NCI-H2081 (cell line): ENCODE data around the gene LDLRAD2.
"Not testable (repeated sequence)": the region's sequence is repeated elsewhere in the genome, so short reads cannot be mapped to it uniquely, and the experiment has no call there.

Experiments used
- DNase-seq, 2 experiments: peaks; one replicate each; lab custom pipeline; 2025; lab: John Stamatoyannopoulos, UW

The LDLRAD2 gene, protein sequence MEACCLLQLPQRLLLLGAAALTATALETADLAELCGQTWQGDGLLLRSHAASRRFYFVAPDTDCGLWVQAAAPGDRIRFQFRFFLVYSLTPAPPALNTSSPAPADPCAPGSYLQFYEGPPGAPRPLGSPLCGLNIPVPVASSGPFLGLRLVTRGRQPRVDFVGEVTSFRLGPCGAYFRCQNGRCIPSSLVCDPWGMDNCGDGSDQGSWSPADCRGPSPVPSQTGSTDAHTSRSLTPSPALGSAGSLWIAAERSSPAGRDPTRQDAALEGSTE

DNA sequence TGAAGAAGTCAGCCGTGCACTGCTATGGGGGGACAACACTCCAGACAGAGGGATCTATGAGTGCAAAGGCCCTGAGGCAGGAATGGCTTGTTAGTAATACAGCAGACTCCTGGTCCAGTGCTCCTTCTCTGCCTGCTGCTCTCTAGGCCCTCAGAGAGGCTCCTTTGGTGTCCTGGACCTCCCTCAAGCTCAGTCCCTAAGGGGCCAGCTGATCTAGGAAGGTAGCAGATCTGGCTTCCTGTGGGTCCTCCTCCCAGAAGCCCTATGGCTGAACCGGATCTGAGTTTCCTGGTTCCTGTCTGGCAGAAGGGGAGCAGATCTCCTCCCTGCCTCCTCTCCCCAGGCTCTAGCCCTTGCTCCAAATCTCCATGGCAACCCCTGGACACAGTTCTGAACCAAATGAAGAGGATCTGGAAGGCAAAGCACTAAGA, at the start of gene LDLRAD2:
TSS of gene LDLRAD2 (plus strand) at position 391 of the 431 bp plus-strand sequence. CDS start 187 bp downstream, outside the sequence.
- no peak for DNase-seq

DNA sequence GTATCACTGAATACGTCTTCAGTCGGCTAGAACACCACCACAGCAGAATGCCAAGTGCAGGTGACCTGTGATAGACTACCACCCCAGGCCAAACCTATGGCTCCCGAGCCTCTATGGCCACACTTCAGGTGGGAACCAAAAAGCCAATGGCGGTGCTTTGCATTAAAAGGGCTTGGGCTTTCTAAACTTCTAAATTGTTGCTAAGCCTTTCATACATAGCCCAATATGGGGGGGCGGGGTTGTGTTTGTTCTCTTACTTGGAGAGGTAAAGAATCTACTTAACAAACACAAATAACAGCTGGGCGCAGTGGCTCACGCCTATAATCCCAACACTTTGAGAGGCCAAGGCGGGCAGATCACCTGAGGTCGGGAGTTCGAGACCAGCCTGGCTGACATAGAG, 48.8 kb upstream of the LDLRAD2 start:
- DNase-seq, result no peak

DNA sequence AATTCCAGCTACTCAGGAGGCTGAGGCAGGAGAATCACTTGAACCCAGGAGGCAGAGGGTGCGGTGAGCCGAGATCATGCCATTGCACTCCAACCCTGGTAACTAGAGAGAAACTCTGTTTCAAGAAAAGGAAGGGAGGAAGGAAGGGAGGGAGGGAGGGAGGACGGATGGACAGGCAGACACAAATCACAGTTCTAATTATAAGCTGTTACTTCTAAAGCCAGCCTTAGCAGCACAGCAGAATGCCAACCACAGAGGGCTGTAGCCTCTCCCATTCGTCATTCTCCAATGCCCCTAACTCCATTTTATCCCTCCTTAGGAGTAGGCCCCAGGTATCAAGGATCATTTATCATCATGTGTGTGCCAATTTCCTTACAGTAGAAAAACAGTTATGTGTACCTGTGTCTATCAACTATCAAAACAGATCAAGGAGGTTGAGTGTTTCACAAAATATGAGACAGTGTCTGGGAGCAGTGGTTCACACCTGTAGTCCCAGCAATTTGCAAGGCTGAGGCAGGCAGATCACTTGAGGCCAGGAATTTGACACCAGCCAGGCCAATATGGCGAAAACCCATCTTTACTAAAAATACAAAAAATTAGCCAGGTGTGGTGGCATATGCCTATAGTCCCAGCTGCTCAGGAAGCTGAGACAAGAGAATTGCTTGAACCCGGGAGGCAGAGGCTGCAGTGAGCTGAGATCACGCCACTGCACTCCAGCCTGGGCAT, 48.2 kb upstream of the LDLRAD2 start:
- DNase-seq, result no peak

DNA sequence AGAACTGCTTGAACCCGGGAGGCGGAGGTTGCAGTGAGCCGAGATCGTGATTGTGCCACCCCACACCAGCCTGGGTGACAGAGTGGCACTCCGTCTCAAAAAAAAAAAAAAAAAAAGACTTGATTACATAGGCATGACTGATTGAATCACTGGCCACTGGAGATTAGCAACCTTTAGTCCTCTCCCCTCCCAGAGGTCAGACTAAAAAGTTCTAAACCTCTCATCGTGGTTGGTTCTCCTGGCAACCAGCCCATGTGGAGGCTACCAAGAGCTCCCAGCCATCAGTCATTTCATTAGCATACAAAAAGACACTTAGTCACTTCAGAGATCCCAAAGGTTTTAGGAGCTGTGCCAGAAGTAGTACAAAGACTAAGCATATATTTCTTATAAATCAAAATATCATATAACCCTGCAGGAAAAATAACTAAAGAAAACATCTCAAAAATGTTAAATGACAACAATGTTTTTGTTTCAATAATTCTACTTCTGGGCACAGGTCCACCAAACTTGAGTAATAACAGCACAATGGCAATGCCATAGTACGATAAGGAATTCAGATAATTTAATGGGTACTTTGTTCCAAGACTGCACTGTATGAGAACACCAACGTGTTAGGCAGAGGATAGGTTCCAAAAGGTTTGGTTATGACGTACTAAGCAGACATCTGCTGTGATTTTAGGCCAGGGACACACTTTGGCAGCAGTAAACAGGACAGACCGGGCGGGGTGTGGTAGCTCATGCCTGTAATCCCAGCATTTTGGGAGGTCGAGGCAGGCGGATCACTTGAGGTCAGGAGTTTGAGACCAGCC, 47.2 kb upstream of the LDLRAD2 start:
- DNase-seq, result no peak

DNA sequence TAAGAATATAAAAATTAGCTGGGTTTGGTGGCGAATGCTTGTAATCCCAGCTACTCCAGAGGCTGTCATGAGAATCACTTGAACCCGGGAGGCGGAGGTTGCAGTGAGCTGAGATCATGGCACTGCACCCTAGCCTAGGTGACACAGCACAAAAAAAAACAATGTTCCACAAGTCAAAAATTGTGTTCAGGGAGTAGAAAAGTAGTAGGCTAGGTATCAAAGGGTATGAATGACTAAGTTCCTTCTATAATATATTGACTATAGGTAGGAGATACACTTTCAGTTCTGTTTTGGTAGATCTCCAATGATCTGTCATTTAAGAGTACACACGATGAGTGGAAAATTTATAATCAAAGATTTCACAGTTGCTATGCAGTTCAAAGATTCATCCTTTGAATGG, 45.9 kb upstream of the LDLRAD2 start:
- no peak for DNase-seq

DNA sequence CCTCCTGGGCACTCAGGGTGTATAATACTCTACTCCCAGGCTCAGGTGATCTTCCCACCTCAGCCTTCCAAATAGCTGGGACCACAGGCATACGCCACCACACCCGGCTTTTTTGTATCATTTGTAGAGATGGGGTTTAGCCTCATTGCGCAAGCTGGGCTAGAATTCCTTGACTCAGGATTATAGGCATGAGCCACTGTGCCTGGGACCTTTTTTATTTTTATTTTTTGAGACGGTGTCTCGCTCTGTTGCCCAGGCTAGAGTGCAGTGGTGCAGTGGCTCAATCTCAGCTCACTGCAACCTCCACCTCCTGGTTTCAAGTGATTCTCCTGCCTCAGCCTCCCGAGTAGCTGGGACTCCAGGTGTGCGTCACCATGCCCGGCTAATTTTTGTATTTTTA, 45.0 kb upstream of the LDLRAD2 start:
- not testable (repeated sequence) for DNase-seq

DNA sequence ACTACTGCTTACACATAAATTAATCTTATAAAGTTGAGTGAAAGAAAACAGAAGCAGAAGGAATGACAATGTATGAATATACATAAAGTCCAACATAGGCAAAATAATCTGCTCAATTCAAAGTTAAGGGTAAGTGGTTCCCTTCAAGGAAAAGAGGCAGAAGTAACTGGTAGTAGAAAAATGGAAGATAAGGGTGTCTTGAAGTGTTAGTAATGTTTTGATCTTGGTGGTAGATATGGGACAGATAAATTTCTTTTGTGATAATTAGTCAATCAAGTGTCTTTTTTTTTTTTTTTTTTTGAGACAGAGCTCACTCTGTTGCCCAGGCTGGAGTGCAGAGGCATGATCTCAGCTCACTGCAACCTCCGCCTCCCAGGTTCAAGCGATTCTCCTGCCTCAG, 41.9 kb upstream of the LDLRAD2 start:
- no peak for DNase-seq

DNA sequence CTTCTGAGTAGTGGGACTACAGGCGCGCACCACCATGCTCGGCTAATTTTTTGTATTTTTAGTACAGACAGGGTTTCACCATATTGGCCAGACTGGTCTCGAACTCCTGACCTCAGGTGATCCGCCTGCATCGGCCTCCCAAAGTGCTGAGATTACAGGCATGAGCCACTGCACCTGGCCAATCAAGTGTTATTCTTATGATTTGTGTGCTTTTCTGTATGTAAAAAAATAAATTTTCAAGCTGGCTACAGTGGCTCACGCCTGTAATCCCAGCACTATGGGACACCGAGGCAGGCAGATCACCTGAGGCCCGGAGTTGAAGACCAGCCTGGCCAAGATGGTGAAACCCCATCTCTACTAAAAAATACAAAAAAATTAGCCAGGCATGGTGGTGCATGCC, 41.5 kb upstream of the LDLRAD2 start:
- not testable (repeated sequence) for DNase-seq

DNA sequence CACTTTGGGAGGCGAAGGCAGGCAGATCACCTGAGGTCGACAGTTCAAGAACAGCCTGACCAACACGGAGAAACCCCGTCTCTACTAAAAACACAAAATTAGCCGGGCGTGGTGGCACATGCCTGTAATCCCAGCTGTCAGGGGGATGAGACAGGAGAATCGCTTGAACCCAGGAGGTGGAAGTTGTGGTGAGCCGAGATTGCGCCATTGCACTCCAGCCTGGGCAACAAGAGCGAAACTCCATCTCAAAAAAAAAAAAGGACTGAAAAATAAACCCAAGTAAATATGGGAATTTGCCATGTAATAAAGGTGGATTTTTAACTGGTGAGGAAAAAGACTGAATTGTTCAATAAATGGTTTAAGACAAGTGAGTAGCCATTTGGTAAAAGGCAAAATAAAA, 40.4 kb upstream of the LDLRAD2 start:
- not testable (repeated sequence) for DNase-seq

DNA sequence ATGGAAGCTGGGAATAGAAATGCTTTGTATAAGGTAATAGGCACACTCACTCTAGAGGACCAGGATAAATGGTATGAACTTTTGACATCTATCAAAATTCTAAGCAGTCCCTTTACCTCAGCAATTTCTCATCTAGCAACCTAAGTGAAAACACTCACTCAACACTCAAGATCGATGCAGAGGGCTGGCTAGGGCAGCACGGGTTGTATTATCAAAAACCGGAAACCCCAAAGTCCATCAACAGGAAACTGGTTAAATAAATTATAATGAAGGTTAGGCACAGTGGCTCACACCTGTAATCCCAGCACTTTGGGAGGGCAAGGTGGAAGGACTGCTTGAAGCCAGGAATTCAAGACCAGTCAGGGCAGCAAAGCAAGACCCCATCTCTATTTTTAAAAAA, 38.5 kb upstream of the LDLRAD2 start:
- no peak for DNase-seq

DNA sequence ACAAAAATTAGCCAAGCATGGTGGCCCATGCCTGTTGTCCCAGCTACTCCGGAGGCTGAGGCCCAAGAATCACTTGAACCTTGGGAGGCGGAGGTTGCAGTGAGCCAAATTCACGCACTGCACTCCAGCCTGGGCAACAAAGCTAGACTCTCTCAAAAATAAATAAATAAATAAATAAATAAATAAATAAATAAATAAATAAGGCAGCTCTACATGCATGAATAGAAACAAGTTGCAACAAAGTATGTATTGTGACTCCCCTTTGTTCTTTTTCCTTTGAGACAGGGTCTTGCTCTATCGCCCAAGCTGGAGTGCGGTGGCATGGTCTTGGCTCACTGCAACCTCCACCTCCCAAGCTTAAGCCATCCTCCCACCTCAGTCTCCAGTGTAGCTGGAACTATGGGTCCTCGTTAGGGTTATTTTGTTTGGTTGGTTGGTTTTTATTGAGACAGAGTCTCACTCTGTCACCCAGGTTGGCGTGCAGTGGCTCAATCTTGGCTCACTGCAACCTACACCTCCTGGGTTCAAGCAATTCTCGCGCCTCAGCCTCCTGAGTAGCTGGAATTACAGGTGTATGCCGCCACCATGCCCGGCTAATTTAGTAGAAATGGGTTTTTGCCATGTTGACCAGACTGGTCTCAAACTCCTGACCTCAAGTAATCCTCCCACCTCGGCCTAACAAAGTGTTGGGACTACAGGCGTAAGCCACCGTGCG, 37.1 kb upstream of the LDLRAD2 start:
- DNase-seq, result no peak

DNA sequence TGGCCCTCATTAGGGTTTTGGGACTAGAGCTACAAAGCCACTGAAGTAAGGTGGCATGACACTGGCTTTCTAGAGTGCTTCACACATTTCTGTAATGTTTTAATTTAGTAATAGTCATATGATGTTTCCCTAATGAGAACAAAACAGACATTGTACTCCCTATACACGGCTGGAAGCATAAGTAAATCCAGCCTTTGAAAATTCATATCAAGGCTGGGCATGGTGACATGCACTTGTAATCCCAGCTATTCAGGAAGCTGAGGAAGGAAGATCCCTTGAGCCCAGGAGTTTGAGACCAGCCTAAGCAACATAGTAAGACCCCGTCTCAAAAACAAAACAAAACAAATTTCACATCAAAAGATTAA, 36.5 kb upstream of the LDLRAD2 start:
- DNase-seq, result no peak

DNA sequence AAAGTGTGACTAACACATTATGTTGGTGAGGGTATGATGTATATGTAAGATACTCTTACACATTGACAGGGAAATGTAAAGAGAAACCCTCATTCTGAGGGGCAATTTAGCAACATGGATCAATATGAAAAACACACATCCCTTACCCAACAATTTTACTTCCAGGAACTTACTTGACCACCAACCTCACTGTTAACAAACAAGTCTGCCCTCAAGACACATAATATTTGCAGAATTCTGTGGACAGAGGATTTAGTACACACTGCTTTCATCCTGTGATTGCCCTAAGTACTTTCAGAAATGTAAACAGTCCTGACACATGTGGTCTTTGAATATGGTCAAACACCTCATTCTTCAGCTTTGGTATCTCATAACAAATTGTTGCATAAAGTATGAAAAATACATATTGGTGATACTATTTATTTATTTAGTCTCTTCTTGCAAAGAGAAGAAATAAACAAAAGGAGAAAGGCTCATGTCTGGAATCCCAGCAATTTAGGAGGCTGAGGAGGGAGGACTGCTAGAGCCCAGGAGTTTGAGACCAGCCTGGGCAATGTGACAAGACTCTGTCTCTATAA, 36.0 kb upstream of the LDLRAD2 start:
- DNase-seq, result no peak

DNA sequence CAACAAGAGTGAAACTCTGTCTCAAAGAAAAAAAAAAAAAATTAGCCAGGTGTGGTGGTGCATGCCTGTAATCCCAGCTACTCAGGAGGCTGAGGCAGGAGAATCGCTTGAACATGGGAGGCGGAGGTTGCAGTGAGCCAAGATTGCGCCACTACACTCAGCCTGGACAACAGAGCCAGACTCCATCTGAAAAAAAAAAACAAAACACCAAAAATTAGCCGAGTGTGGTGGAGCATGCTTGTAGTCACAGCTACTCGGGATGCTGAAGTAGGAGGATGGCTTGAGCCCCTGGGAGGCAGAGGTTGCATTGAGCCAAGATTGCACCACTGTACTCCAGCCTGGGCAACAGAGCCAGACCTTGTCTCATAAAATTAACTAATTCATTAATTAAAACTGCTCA, 35.1 kb upstream of the LDLRAD2 start:
- not testable (repeated sequence) for DNase-seq

DNA sequence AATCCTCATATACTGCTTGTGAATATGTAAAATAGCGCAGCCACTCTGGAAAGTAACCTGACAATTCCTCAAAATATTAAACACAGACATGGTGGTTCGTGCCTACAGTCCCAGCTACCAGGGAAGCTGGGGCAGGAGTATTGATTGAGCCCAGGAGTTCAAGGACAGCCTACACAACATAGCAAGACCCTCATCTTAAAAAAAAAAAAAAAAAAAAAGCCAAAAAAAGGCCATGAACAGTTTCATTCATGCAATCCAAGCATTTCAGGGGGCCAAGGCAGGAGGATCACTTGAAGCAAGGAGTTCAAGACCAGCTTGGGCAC, 33.7 kb upstream of the LDLRAD2 start:
- no peak for DNase-seq

DNA sequence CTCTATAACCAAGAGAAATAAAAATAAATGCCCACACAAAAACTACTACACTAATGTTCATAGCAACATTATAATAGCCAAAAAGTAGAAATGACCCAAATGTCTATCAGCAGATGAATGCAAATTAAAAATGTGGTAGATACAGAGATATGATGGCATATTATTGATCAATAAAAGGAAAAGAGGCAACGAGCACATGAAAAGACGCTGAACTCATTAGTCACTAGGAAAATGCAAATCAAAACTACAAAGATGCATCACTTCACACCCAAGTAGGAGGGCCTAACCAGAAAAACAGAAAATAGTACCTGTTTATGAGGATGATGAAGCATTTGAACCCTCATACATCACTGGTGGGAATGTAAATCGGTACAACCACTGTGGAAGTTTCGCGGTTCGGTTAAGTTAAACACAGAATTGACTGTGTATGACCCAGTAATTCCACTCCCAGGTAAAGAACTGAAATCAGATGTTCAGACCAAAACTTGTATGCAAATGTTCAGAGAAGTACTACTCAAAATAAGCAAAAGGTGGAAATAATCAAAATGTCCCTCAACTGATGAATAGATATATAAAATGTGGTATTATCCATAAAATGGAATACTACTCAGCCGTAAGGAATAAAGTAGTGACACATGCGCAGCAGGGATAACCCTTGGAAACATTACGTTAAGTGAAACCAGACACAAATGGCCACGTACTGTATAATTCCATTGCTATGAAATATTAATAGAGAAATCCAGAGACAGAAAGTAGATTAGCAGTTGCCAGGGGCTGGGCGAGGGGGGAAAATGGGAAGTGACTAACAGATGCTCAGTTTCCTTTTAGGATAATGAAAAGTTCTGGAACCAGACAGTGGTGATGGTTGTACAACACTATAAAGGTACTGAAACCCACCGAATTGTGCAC, 32.2 kb upstream of the LDLRAD2 start:
- DNase-seq, result no peak

DNA sequence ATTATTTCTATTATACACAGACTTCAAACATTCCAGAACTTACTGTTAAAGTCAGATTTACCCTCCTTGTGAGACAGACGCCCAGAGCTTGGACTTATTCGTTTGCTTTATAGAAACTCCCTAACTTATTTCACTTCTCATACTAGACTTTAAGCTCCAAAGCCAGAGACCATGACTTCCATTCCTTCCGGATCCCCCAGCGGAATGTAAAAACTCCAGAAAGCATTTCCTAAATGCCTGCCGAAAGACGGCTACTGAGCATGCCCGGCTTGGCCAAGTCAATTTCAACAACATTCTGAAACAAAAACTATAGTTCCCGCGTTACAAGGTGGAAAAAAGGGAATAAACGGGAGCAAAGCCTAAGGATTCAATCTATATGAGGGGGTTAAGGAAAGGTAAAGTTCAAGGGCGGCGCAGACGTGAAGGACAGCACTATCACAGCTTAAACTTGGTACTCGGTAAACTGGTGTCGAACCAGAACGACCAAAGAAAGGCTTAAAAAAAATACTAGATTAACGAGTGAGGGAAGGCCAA, 30.2 kb upstream of the LDLRAD2 start:
- DNase-seq, result no peak

DNA sequence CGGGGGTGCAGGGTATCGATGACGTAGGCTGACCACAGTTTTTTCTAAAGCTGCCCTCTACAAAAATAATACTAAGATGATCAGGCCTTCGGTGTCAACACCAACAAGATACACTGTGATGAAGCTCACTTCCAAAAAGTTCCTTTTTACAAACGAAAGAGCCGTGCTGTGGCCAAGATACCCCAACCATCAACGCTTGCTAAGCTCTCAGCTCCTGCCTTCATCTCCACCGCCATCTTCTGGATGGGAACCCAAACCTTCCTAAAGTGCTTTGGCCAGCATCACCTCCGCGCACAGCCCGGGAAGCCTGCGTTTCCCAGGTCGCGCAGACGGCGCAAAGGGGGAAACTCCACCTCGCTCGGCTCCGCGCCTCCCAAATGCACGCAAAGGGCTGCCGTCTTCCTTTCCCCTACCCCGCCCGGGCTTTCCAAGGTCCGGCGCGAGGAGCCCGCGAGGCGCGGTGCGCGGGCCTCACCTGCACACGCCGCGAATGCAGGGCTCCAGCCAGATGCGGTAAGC, 29.7 kb upstream of the LDLRAD2 start:
- DNase-seq, result peak; percentile 50 to 63

DNA sequence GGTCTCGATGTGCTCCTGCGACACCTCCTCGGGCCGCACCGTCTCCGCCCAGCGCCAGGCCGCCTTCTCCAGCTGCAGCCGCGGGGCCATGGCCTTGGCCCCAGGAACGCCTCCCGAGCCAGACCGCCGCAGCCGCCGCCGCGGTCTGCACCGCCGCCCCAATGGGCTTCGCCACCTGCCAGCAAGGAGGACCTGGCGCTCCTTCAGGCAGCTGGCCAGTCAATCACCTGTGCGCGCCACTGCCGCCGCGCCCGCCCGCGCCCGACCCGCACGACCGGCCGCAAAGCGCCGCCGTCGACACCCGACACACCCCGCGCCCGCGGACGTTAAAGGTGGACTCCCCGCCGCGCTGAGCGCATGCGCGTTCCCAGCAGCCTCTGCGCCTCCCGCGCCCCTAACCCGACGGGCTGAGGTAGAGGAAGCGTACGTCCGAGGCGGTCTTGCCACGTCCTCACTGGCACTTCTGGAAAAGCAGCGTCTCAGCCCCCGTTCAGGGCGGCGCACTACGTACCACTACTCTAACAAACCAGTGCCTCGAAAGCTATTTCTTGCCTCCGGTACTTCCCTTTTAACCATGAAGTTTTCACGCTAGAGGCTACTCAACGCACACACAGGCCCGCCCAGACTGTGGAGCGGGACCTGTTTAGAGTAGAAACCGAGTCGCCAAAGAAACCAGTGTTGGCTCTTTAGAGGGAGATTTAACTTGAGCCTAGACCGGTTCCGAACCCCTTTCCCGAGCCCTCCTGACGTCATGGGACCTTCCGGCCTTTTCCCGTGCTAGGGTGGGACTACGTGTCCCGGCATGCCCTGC, 29.0 kb upstream of the LDLRAD2 start, which contains the start of gene USP48:
TSS of gene USP48 (minus strand) at position 282 of the 811 bp plus-strand sequence. CDS start at position 90, 192 bp downstream.
- DNase-seq, result peak; percentile 93 to 96
